ENCODE results near the gene PRUNE1.

Gene PRUNE1

GRCh38 chr1:150976401-150976821 is 31.8 kb upstream of the PRUNE1 start:
- Histone ChIP-seq H3K4me1 (ENCODE audit: control insufficient read depth, low read depth, low read length) (peaks cover 28% of the 10 kb centered on the region), H4K5ac (ENCODE audit: low read length) (no peak overlapping the region), H3K4me2 (ENCODE audit: low read length) (no peak overlapping the region), H3K27ac (ENCODE audit: low read depth, low read length) (peak overlapping the region; percentile 15), H2BK120ac (ENCODE audit: low read depth, low read length) (peak overlapping the region; percentile 7), H2BK5ac (ENCODE audit: low read length) (peak overlapping the region; percentile 41), H2BK15ac (replicated peaks; ENCODE audit: low read depth) (no peak overlapping the region), H3K9ac (ENCODE audit: low read length) (peak overlapping the region; percentile 52), H3K79me2 (ENCODE audit: control insufficient read depth, insufficient read depth, low read length) (peaks cover 28% of the 10 kb centered on the region), H3K4ac (ENCODE audit: low read depth, low read length) (no peak overlapping the region), H2AK5ac (ENCODE audit: low read length) (no peak overlapping the region), H3K27me3 (ENCODE audit: insufficient read depth, low read length, poor library complexity) (no peaks in the 10 kb centered on the region), H3K18ac (ENCODE audit: low read length) (peak overlapping the region; percentile 43), H4K8ac (ENCODE audit: low read depth, low read length) (no peak overlapping the region), H3K56ac (ENCODE audit: low read length) (peak overlapping the region; percentile 76), H3K4me3 (ENCODE audit: low read length) (no peak overlapping the region), H3K36me3 (ENCODE audit: control insufficient read depth, insufficient read depth, low read length) (no peaks in the 10 kb centered on the region), H3K79me1 (ENCODE audit: low read length) (peaks cover 14% of the 10 kb centered on the region), H3K23ac (ENCODE audit: low read length) (no peak overlapping the region)
- peak; percentile 57 for DNase-seq
- no CpG with 5 or more reads among the region's 9 CpGs for WGBS (ENCODE audit: extremely low coverage, insufficient coverage, low lambda C conversion rate)

GRCh38 chr1:150976879-150977694 is 31.2 kb upstream of the PRUNE1 start:
- peaks cover 21% of the 10 kb centered on the region for H3K79me2 ChIP-seq (ENCODE audit: control insufficient read depth, insufficient read depth, low read length)
- no peak overlapping the region for H3K4ac ChIP-seq (ENCODE audit: low read depth, low read length)
- DNase-seq = peak; percentile 83
- no peak overlapping the region for H3K4me3 ChIP-seq (ENCODE audit: low read length)
- H3K18ac ChIP-seq (ENCODE audit: low read length) = peak overlapping the region; percentile 43
- peak overlapping the region; percentile 41 for H2BK5ac ChIP-seq (ENCODE audit: low read length)
- no CpG with 5 or more reads among the region's 11 CpGs for WGBS (ENCODE audit: extremely low coverage, insufficient coverage, low lambda C conversion rate)
- H4K5ac ChIP-seq (ENCODE audit: low read length) = no peak overlapping the region
- H2BK15ac ChIP-seq (replicated peaks; ENCODE audit: low read depth) = no peak overlapping the region
- H3K23ac ChIP-seq (ENCODE audit: low read length) = no peak overlapping the region
- H3K27me3 ChIP-seq (ENCODE audit: insufficient read depth, low read length, poor library complexity) = no peaks in the 10 kb centered on the region
- H4K8ac ChIP-seq (ENCODE audit: low read depth, low read length) = no peak overlapping the region
- no peaks in the 10 kb centered on the region for H3K36me3 ChIP-seq (ENCODE audit: control insufficient read depth, insufficient read depth, low read length)
- H2AK5ac ChIP-seq (ENCODE audit: low read length) = no peak overlapping the region
- no peak overlapping the region for H3K4me2 ChIP-seq (ENCODE audit: low read length)
- H3K4me1 ChIP-seq (ENCODE audit: control insufficient read depth, low read depth, low read length) = peaks cover 28% of the 10 kb centered on the region
- peaks cover 14% of the 10 kb centered on the region for H3K79me1 ChIP-seq (ENCODE audit: low read length)
- H3K56ac ChIP-seq (ENCODE audit: low read length) = peak overlapping the region; percentile 73
- peak overlapping the region; percentile 8 for H3K9ac ChIP-seq (ENCODE audit: low read length)
- peak overlapping the region; percentile 15 for H3K27ac ChIP-seq (ENCODE audit: low read depth, low read length)
- H2BK120ac ChIP-seq (ENCODE audit: low read depth, low read length) = no peak overlapping the region

GRCh38 chr1:150979092-150980056 is 28.9 kb upstream of the PRUNE1 start:
- Histone ChIP-seq H3K18ac (ENCODE audit: low read length) (peak overlapping the region; percentile 1), H3K27me3 (ENCODE audit: insufficient read depth, low read length, poor library complexity) (no peaks in the 10 kb centered on the region), H2BK5ac (ENCODE audit: low read length) (no peak overlapping the region), H2BK120ac (ENCODE audit: low read depth, low read length) (no peak overlapping the region), H3K9ac (ENCODE audit: low read length) (peak overlapping the region; percentile 61), H3K79me1 (ENCODE audit: low read length) (no peaks in the 10 kb centered on the region), H2BK15ac (replicated peaks; ENCODE audit: low read depth) (peak overlapping the region; percentile 20), H3K4ac (ENCODE audit: low read depth, low read length) (no peak overlapping the region), H3K79me2 (ENCODE audit: control insufficient read depth, insufficient read depth, low read length) (no peaks in the 10 kb centered on the region), H3K4me3 (ENCODE audit: low read length) (no peak overlapping the region), H2AK5ac (ENCODE audit: low read length) (no peak overlapping the region), H3K56ac (ENCODE audit: low read length) (peak overlapping the region; percentile 83), H3K4me1 (ENCODE audit: control insufficient read depth, low read depth, low read length) (peaks cover 20% of the 10 kb centered on the region), H3K23ac (ENCODE audit: low read length) (no peak overlapping the region), H3K27ac (ENCODE audit: low read depth, low read length) (no peak overlapping the region), H4K8ac (ENCODE audit: low read depth, low read length) (no peak overlapping the region), H4K5ac (ENCODE audit: low read length) (no peak overlapping the region), H3K36me3 (ENCODE audit: control insufficient read depth, insufficient read depth, low read length) (no peaks in the 10 kb centered on the region), H3K4me2 (ENCODE audit: low read length) (no peak overlapping the region)
- no CpG with 5 or more reads among the region's 23 CpGs for WGBS (ENCODE audit: extremely low coverage, insufficient coverage, low lambda C conversion rate)
- peak; percentile 93 for DNase-seq

GRCh38 chr1:150981177-150981804 is 27.0 kb upstream of the PRUNE1 start:
- peak; percentile 96 for DNase-seq
- Histone ChIP-seq H3K27ac (ENCODE audit: low read depth, low read length) (peak overlapping the region; percentile 34), H2AK5ac (ENCODE audit: low read length) (no peak overlapping the region), H2BK15ac (replicated peaks; ENCODE audit: low read depth) (no peak overlapping the region), H3K4me1 (ENCODE audit: control insufficient read depth, low read depth, low read length) (peaks cover 16% of the 10 kb centered on the region), H2BK120ac (ENCODE audit: low read depth, low read length) (no peak overlapping the region), H3K36me3 (ENCODE audit: control insufficient read depth, insufficient read depth, low read length) (no peaks in the 10 kb centered on the region), H3K27me3 (ENCODE audit: insufficient read depth, low read length, poor library complexity) (no peaks in the 10 kb centered on the region), H3K79me1 (ENCODE audit: low read length) (no peaks in the 10 kb centered on the region), H3K23ac (ENCODE audit: low read length) (no peak overlapping the region), H3K56ac (ENCODE audit: low read length) (peak overlapping the region; percentile 82), H3K4me2 (ENCODE audit: low read length) (no peak overlapping the region), H4K5ac (ENCODE audit: low read length) (no peak overlapping the region), H3K4ac (ENCODE audit: low read depth, low read length) (no peak overlapping the region), H3K18ac (ENCODE audit: low read length) (no peak overlapping the region), H3K79me2 (ENCODE audit: control insufficient read depth, insufficient read depth, low read length) (no peaks in the 10 kb centered on the region), H2BK5ac (ENCODE audit: low read length) (no peak overlapping the region), H3K4me3 (ENCODE audit: low read length) (no peak overlapping the region), H3K9ac (ENCODE audit: low read length) (peak overlapping the region; percentile 49), H4K8ac (ENCODE audit: low read depth, low read length) (no peak overlapping the region)
- WGBS (ENCODE audit: extremely low coverage, insufficient coverage, low lambda C conversion rate) = no CpG with 5 or more reads among the region's 6 CpGs

GRCh38 chr1:150981805-150982712 is 26.2 kb upstream of the PRUNE1 start, which contains the start of gene ANXA9:
Gene ANXA9 (plus strand): TSS chr1:150982292. CDS start chr1:150983106, 814 bp downstream.
- no peak within 1 kb of the TSS for H3K4me3 ChIP-seq (ENCODE audit: low read length)
- H3K4ac ChIP-seq (ENCODE audit: low read depth, low read length) = no peak within 1 kb of the TSS
- no peaks in the 10 kb centered on the region for H3K79me1 ChIP-seq (ENCODE audit: low read length)
- no peak within 1 kb of the TSS for H3K9ac ChIP-seq (ENCODE audit: low read length)
- H3K79me2 ChIP-seq (ENCODE audit: control insufficient read depth, insufficient read depth, low read length) = no peaks in the 10 kb centered on the region
- no peak within 1 kb of the TSS for H3K4me2 ChIP-seq (ENCODE audit: low read length)
- H2BK120ac ChIP-seq (ENCODE audit: low read depth, low read length) = no peak within 1 kb of the TSS
- no peak within 1 kb of the TSS for H3K18ac ChIP-seq (ENCODE audit: low read length)
- H3K4me1 ChIP-seq (ENCODE audit: control insufficient read depth, low read depth, low read length) = peaks cover 13% of the 10 kb centered on the region
- H3K36me3 ChIP-seq (ENCODE audit: control insufficient read depth, insufficient read depth, low read length) = no peaks in the 10 kb centered on the region
- no peak within 1 kb of the TSS for H3K23ac ChIP-seq (ENCODE audit: low read length)
- no peak for DNase-seq
- no peak within 1 kb of the TSS for H2BK15ac ChIP-seq (replicated peaks; ENCODE audit: low read depth)
- H4K5ac ChIP-seq (ENCODE audit: low read length) = no peak within 1 kb of the TSS
- H2BK5ac ChIP-seq (ENCODE audit: low read length) = no peak within 1 kb of the TSS
- H3K56ac ChIP-seq (ENCODE audit: low read length) = peak within 1 kb of the TSS; percentile 61
- no peak within 1 kb of the TSS for H2AK5ac ChIP-seq (ENCODE audit: low read length)
- H4K8ac ChIP-seq (ENCODE audit: low read depth, low read length) = no peak within 1 kb of the TSS
- no peaks in the 10 kb centered on the region for H3K27me3 ChIP-seq (ENCODE audit: insufficient read depth, low read length, poor library complexity)
- peak within 1 kb of the TSS; percentile 31 for H3K27ac ChIP-seq (ENCODE audit: low read depth, low read length)
- WGBS (ENCODE audit: extremely low coverage, insufficient coverage, low lambda C conversion rate) = no CpG with 5 or more reads among the region's 12 CpGs
